Astrocyte of the spinal cord (primary cell): ENCODE data around the gene SSH2.

Experiments used
- DNase-seq: peaks from one replicate; pipeline ENCODE4 v3.0.0; 2011; ENCODE audit warnings: low read depth, low spot score
- H3K4me3 ChIP-seq: 2 replicates; pipeline ENCODE4 v1.5.1; 2011; ENCODE audit warnings: low read depth, mild to moderate bottlenecking, low read length, moderate library complexity
- in situ Hi-C: cut with HindIII; loops from 2 replicates; pipeline ENCODE4 v1.10.0; 2017; ENCODE audit warnings: low sequenced_read_pairs
- TF ChIP-seq, protein P1 (sequence below): IDR thresholded peaks from 2 replicates; pipeline ENCODE4 v1.5.1; 2012; ENCODE audit warnings: low read depth, mild to moderate bottlenecking, low read length, inconsistent platforms

SSH2 gene

DNA sequence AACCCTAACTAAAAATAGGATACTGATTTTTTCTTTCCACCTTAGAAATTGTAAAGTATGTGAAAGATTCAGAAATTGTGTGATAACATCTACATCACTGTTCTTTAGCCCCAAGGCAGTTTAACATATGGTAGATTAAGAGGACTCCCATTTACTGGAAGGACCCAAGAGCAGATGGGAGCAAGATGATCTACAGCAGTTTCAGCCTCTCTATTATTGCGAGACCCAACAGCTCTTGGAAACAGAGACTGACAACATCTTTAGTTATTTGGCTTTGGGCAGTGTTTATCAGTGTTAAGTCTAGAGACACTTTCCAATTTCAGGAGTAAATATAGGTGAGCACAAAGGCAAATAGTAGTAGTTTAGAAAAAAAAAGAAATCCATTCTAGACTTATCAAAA lies 182.4 kb downstream of the SSH2 start:
- no peak for DNase-seq
- in situ Hi-C loops, result no loop called here
- no peak overlapping the region for H3K4me3 ChIP-seq
- TF ChIP-seq, protein P1, sequence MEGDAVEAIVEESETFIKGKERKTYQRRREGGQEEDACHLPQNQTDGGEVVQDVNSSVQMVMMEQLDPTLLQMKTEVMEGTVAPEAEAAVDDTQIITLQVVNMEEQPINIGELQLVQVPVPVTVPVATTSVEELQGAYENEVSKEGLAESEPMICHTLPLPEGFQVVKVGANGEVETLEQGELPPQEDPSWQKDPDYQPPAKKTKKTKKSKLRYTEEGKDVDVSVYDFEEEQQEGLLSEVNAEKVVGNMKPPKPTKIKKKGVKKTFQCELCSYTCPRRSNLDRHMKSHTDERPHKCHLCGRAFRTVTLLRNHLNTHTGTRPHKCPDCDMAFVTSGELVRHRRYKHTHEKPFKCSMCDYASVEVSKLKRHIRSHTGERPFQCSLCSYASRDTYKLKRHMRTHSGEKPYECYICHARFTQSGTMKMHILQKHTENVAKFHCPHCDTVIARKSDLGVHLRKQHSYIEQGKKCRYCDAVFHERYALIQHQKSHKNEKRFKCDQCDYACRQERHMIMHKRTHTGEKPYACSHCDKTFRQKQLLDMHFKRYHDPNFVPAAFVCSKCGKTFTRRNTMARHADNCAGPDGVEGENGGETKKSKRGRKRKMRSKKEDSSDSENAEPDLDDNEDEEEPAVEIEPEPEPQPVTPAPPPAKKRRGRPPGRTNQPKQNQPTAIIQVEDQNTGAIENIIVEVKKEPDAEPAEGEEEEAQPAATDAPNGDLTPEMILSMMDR, result no peak

DNA sequence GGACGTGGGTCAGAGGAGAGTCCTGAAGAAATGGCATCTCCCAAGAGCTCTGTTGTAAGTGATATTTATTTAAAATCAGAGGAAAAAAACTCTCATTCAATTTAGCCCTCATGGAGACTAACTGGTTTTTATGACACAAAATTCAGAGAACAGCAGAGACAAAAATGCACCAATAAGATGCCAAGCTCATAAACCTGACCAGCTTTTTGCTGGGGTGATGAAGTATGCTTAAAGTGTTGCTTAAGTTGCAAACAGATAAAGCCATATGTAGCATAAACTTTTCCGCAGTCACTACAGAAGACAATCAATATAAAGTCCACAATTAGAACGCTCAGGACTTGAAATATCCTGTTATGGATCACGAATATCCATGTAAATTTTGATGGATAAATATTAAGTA lies 183.4 kb downstream of the SSH2 start:
- in situ Hi-C loops, result no loop called here
- no peak for DNase-seq
- TF ChIP-seq, protein P1, result no peak

DNA sequence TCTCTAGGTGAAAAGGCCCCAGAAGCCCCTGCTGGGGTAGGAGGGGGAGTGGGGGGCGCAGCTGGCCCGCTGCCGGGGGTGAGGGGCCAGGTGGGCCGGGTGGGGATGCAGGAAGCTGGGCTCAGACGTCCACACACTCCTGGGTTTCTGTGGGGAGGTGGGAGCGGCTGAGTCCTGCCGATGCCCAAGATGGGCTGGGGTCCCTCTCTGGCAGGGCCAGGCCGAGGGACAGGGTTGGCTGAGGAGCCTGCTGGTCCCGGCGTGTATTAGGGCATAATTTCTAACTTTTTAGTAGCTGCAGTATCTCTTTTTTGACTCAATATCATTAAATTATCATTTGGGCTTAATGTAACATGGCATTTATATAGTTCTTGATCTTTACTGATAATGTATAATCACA lies 185.9 kb downstream of the SSH2 start:
- no peak overlapping the region for H3K4me3 ChIP-seq

More for the DNA sequence above, 183.4 kb downstream of the SSH2 start:
- no peak overlapping the region for H3K4me3 ChIP-seq

DNA sequence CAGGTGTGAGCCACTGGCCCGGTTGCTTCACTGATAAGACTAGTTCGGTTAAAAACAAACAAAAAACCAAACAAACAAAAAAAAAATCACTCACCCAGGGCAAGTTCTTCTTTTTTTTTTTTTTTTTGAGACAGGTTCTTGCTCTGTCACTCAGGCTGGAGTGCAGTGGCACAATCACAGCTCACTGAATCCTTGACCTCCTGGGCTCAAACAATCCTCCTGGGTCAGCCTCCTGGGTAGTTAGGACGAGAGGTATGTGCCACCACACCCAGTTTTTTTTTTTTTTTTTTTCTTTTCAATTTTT lies 187.9 kb downstream of the SSH2 start:
- TF ChIP-seq, protein P1, result no peak
- no peak overlapping the region for H3K4me3 ChIP-seq
- no peak for DNase-seq
- in situ Hi-C loops, result no loop called here

More for the DNA sequence above, 185.9 kb downstream of the SSH2 start:
- in situ Hi-C loops, result no loop called here
- DNase-seq, result no peak
- TF ChIP-seq, protein P1, result no peak

DNA sequence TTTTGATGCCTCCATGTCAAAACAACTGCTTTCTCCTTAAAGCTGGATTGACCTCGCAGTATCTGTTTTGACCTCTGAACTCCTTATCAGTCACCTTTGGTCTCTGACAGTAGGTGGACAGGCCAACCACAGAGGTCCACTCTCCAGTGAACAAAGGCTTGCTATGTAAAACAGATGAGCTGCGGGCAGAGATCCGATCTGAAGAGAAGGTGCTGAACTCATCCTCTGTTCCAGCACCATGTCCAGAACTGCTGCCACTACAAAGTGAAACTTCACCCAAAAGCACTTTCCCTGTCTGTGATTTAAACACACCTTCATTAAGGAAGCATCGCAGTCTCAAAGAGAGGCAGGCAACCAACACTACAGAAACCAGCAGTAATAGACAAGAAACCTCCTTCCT lies 190.0 kb downstream of the SSH2 start:
- TF ChIP-seq, protein P1, result no peak
- DNase-seq, result no peak
- in situ Hi-C loops, result no loop called here
- H3K4me3 ChIP-seq, result no peak overlapping the region

DNA sequence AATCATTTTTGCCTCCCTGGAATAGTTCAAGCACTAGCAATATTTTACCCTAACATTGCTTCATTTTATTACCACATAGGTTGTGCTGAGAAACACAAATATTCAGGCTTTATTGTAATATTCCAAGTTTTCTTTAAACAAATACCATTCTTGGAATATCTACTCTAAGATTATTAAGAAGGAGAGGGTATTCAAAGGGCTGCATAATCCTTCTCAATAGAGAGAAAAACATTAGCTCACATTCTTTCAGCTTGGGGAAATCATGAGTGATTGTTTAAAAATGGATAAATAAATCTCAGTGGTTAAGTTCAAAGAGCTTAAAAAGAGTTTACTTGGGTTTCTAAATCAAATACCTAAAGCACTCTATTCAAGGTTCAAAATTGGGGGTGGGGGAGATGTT lies 195.4 kb downstream of the SSH2 start:
- H3K4me3 ChIP-seq, result no peak overlapping the region
- in situ Hi-C loops, result no loop called here
- DNase-seq, result no peak
- TF ChIP-seq, protein P1, result no peak

DNA sequence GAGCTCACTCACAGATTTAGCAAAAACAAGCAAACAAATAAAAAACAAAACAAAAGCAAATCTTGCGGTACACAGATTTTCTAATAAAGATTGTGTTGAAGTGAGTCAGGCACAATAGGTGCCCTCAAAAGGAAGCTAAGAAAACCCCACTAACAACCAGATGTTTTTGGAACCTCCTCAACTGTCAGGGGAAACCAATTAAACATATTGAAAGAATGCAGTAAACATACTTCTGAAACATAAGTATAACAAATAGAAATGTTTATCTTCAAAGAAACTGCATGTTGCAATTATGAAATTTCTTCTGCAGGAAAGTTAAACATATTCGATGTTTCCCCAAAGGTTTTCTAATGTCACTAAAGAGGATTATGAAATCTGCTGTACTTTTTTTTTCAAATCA lies 196.9 kb downstream of the SSH2 start:
- no peak for DNase-seq
- no peak overlapping the region for H3K4me3 ChIP-seq
- in situ Hi-C loops, result no loop called here
- TF ChIP-seq, protein P1, result no peak
